Calu3 (cell line): Measurements from ENCODE around the gene KIZ. TPM values are rescaled to one million over a fixed set of nuclear protein-coding genes. Genes with fewer than 3 reads are reported as not detected.
"Not testable (repeated sequence)": the region's sequence is repeated elsewhere in the genome, so short reads cannot be mapped to it uniquely, and the experiment has no call there.

Experiments
- BruUV-seq: library from RNA; stranded (reverse); fragments of 400-500 nt; replicated peaks from 2 replicates; lab custom pipeline; 2021; lab: Mats Ljungman, UMichigan
- CTCF ChIA-PET: fragments of 300-600 bp; sonication (Branson Sonifier 250); formaldehyde crosslinking; loops from one replicate; lab custom pipeline; 2022; ENCODE audit warnings: antibody characterized with exemption; lab: Charles Lee
- DNase-seq: peaks from one replicate; pipeline ENCODE4 v3.0.0; 2022
- H3K27ac Mint-ChIP-seq: one replicate; pipeline ENCODE4 v1.8.0; 2022; ENCODE audit warnings: mixed read lengths; ENCODE audit not compliant: unreplicated experiment
- H3K27me3 Mint-ChIP-seq: one replicate; pipeline ENCODE4 v1.8.0; 2022; ENCODE audit warnings: mixed read lengths; ENCODE audit not compliant: unreplicated experiment
- H3K36me3 Mint-ChIP-seq: one replicate; pipeline ENCODE4 v1.8.0; 2022; ENCODE audit warnings: mild to moderate bottlenecking, moderate library complexity, mixed read lengths; ENCODE audit not compliant: insufficient read depth, unreplicated experiment
- H3K4me1 Mint-ChIP-seq: one replicate; pipeline ENCODE4 v1.8.0; 2022; ENCODE audit warnings: mild to moderate bottlenecking, low read depth, mixed read lengths; ENCODE audit not compliant: unreplicated experiment
- H3K4me3 Mint-ChIP-seq: one replicate; pipeline ENCODE4 v1.8.0; 2022; ENCODE audit warnings: mild to moderate bottlenecking, low read depth, moderate library complexity, mixed read lengths; ENCODE audit not compliant: unreplicated experiment
- H3K9me3 Mint-ChIP-seq: one replicate; pipeline ENCODE4 v1.8.0; 2022; ENCODE audit warnings: low read depth, mixed read lengths; ENCODE audit not compliant: unreplicated experiment
- CTCF ChIP-seq: fragments of 200-600 bp; IDR thresholded peaks from one replicate; pipeline ENCODE4 v1.8.0; 2022; ENCODE audit warnings: antibody characterized with exemption; ENCODE audit not compliant: unreplicated experiment
- intact Hi-C: fragments of 100-400 bp; cut with micrococcal nuclease; formaldehyde crosslinking; loops from one replicate; pipeline ENCODE4 v1.10.0; 2022; ENCODE audit not compliant: unreplicated experiment
- total RNA-seq: library from RNA; stranded (reverse); gene quantifications from 2 replicates; pipeline ENCODE4 v1.2.3, GENCODE V29; 2022

The KIZ gene
- total RNA-seq, 1 experiment from 2014 or later, result 3.3 TPM

GRCh38 chr20:21244808-21245207 lies 118.9 kb downstream of the KIZ start:
- no peak for TF ChIP-seq CTCF
- no peak for DNase-seq
- Mint-ChIP-seq H3K9me3 (no peaks in the 10 kb centered on the region), H3K4me3 (no peak overlapping the region), H3K36me3 (no peaks in the 10 kb centered on the region), H3K27ac (no peak overlapping the region), H3K27me3 (no peaks in the 10 kb centered on the region), H3K4me1 (no peaks in the 10 kb centered on the region)
- intact Hi-C loops, result no loop called here
- no TSS peak for BruUV-seq
- CTCF ChIA-PET, result no interaction called here

GRCh38 chr20:21246161-21246560 lies 120.3 kb downstream of the KIZ start:
- no peak for TF ChIP-seq CTCF
- H3K27ac Mint-ChIP-seq, result no peak overlapping the region
- H3K27me3 Mint-ChIP-seq, result no peaks in the 10 kb centered on the region
- intact Hi-C loops, result no loop called here
- H3K4me3 Mint-ChIP-seq, result no peak overlapping the region
- no TSS peak for BruUV-seq
- CTCF ChIA-PET, result no interaction called here
- H3K36me3 Mint-ChIP-seq, result no peaks in the 10 kb centered on the region
- no peak for DNase-seq
- H3K9me3 Mint-ChIP-seq, result no peaks in the 10 kb centered on the region
- H3K4me1 Mint-ChIP-seq, result no peaks in the 10 kb centered on the region

GRCh38 chr20:21247603-21248095 lies 121.8 kb downstream of the KIZ start:
- H3K9me3 Mint-ChIP-seq, H3K4me1 Mint-ChIP-seq, BruUV-seq, H3K36me3 Mint-ChIP-seq, H3K27ac Mint-ChIP-seq, H3K4me3 Mint-ChIP-seq, DNase-seq, intact Hi-C loops, H3K27me3 Mint-ChIP-seq, CTCF ChIA-PET: not testable (repeated sequence)

GRCh38 chr20:21251278-21251677 lies 125.4 kb downstream of the KIZ start:
- no peak overlapping the region for H3K27ac Mint-ChIP-seq
- no peak overlapping the region for H3K4me3 Mint-ChIP-seq
- no peak for TF ChIP-seq CTCF
- H3K27me3 Mint-ChIP-seq, result no peaks in the 10 kb centered on the region
- no TSS peak for BruUV-seq
- CTCF ChIA-PET, result no interaction called here
- no peaks in the 10 kb centered on the region for H3K36me3 Mint-ChIP-seq
- H3K9me3 Mint-ChIP-seq, result no peaks in the 10 kb centered on the region
- no peaks in the 10 kb centered on the region for H3K4me1 Mint-ChIP-seq
- intact Hi-C loops, result no loop called here
- DNase-seq, result no peak

GRCh38 chr20:21257192-21257591 lies 131.3 kb downstream of the KIZ start:
- CTCF ChIA-PET, result no interaction called here
- Mint-ChIP-seq H3K4me3 (no peak overlapping the region), H3K27ac (no peak overlapping the region), H3K36me3 (no peaks in the 10 kb centered on the region), H3K4me1 (no peaks in the 10 kb centered on the region), H3K27me3 (no peaks in the 10 kb centered on the region), H3K9me3 (no peaks in the 10 kb centered on the region)
- DNase-seq, result no peak
- intact Hi-C loops, result no loop called here
- no peak for TF ChIP-seq CTCF
- no TSS peak for BruUV-seq
